ENCODE data around the gene ZC3HAV1L. TPM values are rescaled to one million over a fixed set of nuclear protein-coding genes. Genes with fewer than 3 reads are reported as not detected.
A peak's percentile ranks its signal among the peaks of the same experiment; 100 is the strongest.
"Not testable (repeated sequence)": the region's sequence is repeated elsewhere in the genome, so short reads cannot be mapped to it uniquely, and the experiment has no call there.

The ZC3HAV1L gene
- total RNA-seq, 2 experiments from 2014 or later, result 14.9 to 16.5 TPM

GRCh38 chr7:138992052-138992531 lies 43.8 kb downstream of the ZC3HAV1L start:
- Mint-ChIP-seq H3K27ac (no peak overlapping the region), H3K4me1 (no peaks in the 10 kb centered on the region), H3K9me3 (peaks cover 8% of the 10 kb centered on the region), H3K36me3 (ENCODE audit: low read depth) (peaks cover 3% of the 10 kb centered on the region), H3K27me3 (peaks cover 54% of the 10 kb centered on the region), H3K4me3 (no peak overlapping the region)
- CTCF ChIA-PET, result interaction anchor here (1.0 kb wide), 1 partner anchor 106 kb away, joined by 3 read pairs; no protein-coding TSS in a partner anchor
- POLR2A ChIA-PET, result no interaction called here
- no peak for DNase-seq

- Mint-ChIP-seq H3K27me3 (peaks cover 50% of the 10 kb centered on the region), H3K27ac (no peak overlapping the region), H3K4me3 (no peak overlapping the region), H3K36me3 (ENCODE audit: low read depth) (peaks cover 3% of the 10 kb centered on the region), H3K4me1 (peaks cover under 1% of the 10 kb centered on the region), H3K9me3 (peaks cover 8% of the 10 kb centered on the region)
- no peak for DNase-seq
- CTCF ChIA-PET, result no interaction called here
- POLR2A ChIA-PET, result no interaction called here
These were observed 48.2 kb downstream of the ZC3HAV1L start for GRCh38 chr7:138987686-138988085.

GRCh38 chr7:138982204-138982623 lies 53.6 kb downstream of the ZC3HAV1L start:
- peaks cover 56% of the 10 kb centered on the region for H3K27me3 Mint-ChIP-seq
- H3K27ac Mint-ChIP-seq, result no peak overlapping the region
- CTCF ChIA-PET, result interaction anchor here (0.6 to 1.4 kb wide), 3 partner anchors 35 to 968 kb away, joined by 3 to 4 read pairs (median 3); no protein-coding TSS in a partner anchor
- POLR2A ChIA-PET, result no interaction called here
- no peaks in the 10 kb centered on the region for H3K9me3 Mint-ChIP-seq
- peaks cover 3% of the 10 kb centered on the region for H3K36me3 Mint-ChIP-seq (ENCODE audit: low read depth)
- no peak for DNase-seq
- H3K4me1 Mint-ChIP-seq, result peaks cover 14% of the 10 kb centered on the region
- H3K4me3 Mint-ChIP-seq, result peak overlapping the region; percentile 44

GRCh38 chr7:138981332-138982203 lies 54.3 kb downstream of the ZC3HAV1L start, which contains the start of gene KIAA1549:
KIAA1549 (minus strand) TSS chr7:138981389; CDS start chr7:138981269, 120 bp downstream.
- DNase-seq, result peak; percentile 38
- H3K4me3 Mint-ChIP-seq, result peak within 1 kb of the TSS; percentile 80
- no peaks in the 10 kb centered on the region for H3K9me3 Mint-ChIP-seq
- peaks cover 56% of the 10 kb centered on the region for H3K27me3 Mint-ChIP-seq
- POLR2A ChIA-PET, result no interaction called here
- H3K36me3 Mint-ChIP-seq (ENCODE audit: low read depth), result peaks cover 3% of the 10 kb centered on the region
- CTCF ChIA-PET, result interaction anchor here (0.6 to 1.4 kb wide), 3 partner anchors 35 to 968 kb away, joined by 3 to 4 read pairs (median 3); no protein-coding TSS in a partner anchor
- peaks cover 14% of the 10 kb centered on the region for H3K4me1 Mint-ChIP-seq
- H3K27ac Mint-ChIP-seq, result peak within 1 kb of the TSS; percentile 76

- H3K27ac Mint-ChIP-seq, result peak overlapping the region; percentile 76
These were observed 55.1 kb downstream of the ZC3HAV1L start for GRCh38 chr7:138980563-138981291.

GRCh38 chr7:138979988-138980562 lies 55.8 kb downstream of the ZC3HAV1L start:
- H3K4me3 Mint-ChIP-seq, result peak overlapping the region; percentile 80

More at GRCh38 chr7:138980563-138981291, 55.1 kb downstream of the ZC3HAV1L start:
- Mint-ChIP-seq H3K27me3 (peaks cover 52% of the 10 kb centered on the region), H3K36me3 (ENCODE audit: low read depth) (peaks cover 3% of the 10 kb centered on the region), H3K4me3 (peak overlapping the region; percentile 80), H3K4me1 (peaks cover 14% of the 10 kb centered on the region), H3K9me3 (no peaks in the 10 kb centered on the region)
- POLR2A ChIA-PET, result no interaction called here
- no peak for DNase-seq
- CTCF ChIA-PET, result interaction anchor here (0.7 to 1.4 kb wide), 4 partner anchors 12 to 153 kb away, joined by 3 to 5 read pairs (median 4); a partner anchor contains a TSS

GRCh38 chr7:138979226-138979979 lies 56.4 kb downstream of the ZC3HAV1L start:
- ChIA-PET POLR2A (no interaction called here), CTCF (interaction anchor here (0.5 to 1.4 kb wide), 4 partner anchors 10 to 101 kb away, joined by 3 to 5 read pairs (median 4); no protein-coding TSS in a partner anchor)
- peaks cover 3% of the 10 kb centered on the region for H3K36me3 Mint-ChIP-seq (ENCODE audit: low read depth)
- H3K27ac Mint-ChIP-seq, result no peak overlapping the region
- H3K9me3 Mint-ChIP-seq, result no peaks in the 10 kb centered on the region
- peaks cover 14% of the 10 kb centered on the region for H3K4me1 Mint-ChIP-seq
- DNase-seq, result peak; percentile 17
- peaks cover 58% of the 10 kb centered on the region for H3K27me3 Mint-ChIP-seq
- H3K4me3 Mint-ChIP-seq, result no peak overlapping the region

More at GRCh38 chr7:138979988-138980562, 55.8 kb downstream of the ZC3HAV1L start:
- Mint-ChIP-seq H3K27me3 (peaks cover 53% of the 10 kb centered on the region), H3K4me1 (peaks cover 14% of the 10 kb centered on the region), H3K9me3 (no peaks in the 10 kb centered on the region), H3K27ac (no peak overlapping the region), H3K36me3 (ENCODE audit: low read depth) (peaks cover 3% of the 10 kb centered on the region)
- DNase-seq, result no peak
- CTCF ChIA-PET, result interaction anchor here (0.7 to 1.4 kb wide), 4 partner anchors 11 to 153 kb away, joined by 3 to 5 read pairs (median 4); a partner anchor contains a TSS
- POLR2A ChIA-PET, result no interaction called here

- no peak overlapping the region for H3K27ac Mint-ChIP-seq
- POLR2A ChIA-PET, result no interaction called here
- peaks cover 63% of the 10 kb centered on the region for H3K27me3 Mint-ChIP-seq
- CTCF ChIA-PET, result no interaction called here
- H3K36me3 Mint-ChIP-seq (ENCODE audit: low read depth), result peaks cover 3% of the 10 kb centered on the region
- DNase-seq, result no peak
- no peak overlapping the region for H3K4me3 Mint-ChIP-seq
- H3K9me3 Mint-ChIP-seq, result no peaks in the 10 kb centered on the region
- peaks cover 14% of the 10 kb centered on the region for H3K4me1 Mint-ChIP-seq
These were observed 57.2 kb downstream of the ZC3HAV1L start for GRCh38 chr7:138978541-138979184.

- DNase-seq; H3K27ac Mint-ChIP-seq; H3K9me3 Mint-ChIP-seq; H3K4me3 Mint-ChIP-seq; H3K36me3 Mint-ChIP-seq (ENCODE audit: low read depth); POLR2A ChIA-PET; CTCF ChIA-PET; H3K4me1 Mint-ChIP-seq: not testable (repeated sequence)
- H3K27me3 Mint-ChIP-seq, result peaks cover 55% of the 10 kb centered on the region
These were observed 59.7 kb downstream of the ZC3HAV1L start for GRCh38 chr7:138976161-138976560.

All from activated CD4-positive, alpha-beta T cell treated with anti-CD3 and anti-CD28 coated beads, Interleukin-2, amount 10 ng/mL, durations not matched to agents 7 days and 5 days (primary cell).